ENCODE measurements around the gene FARS2.
"Not testable (repeated sequence)": the region's sequence is repeated elsewhere in the genome, so short reads cannot be mapped to it uniquely, and the experiment has no call there.

The FARS2 gene

GRCh38 chr6:5684320-5685053 lies 423.2 kb downstream of the FARS2 start:
- H3K4me3 ChIP-seq (ENCODE audit: low read depth, low read length), result no peak overlapping the region
- DNase-seq (ENCODE audit: low read depth), result peak; percentile 74

- no peak for DNase-seq (ENCODE audit: low read depth)
- no peak overlapping the region for H3K4me3 ChIP-seq (ENCODE audit: low read depth, low read length)
These were observed 432.2 kb downstream of the FARS2 start for GRCh38 chr6:5693225-5694145.

GRCh38 chr6:5695260-5696245 lies 434.2 kb downstream of the FARS2 start:
- H3K4me3 ChIP-seq (ENCODE audit: low read depth, low read length), result no peak overlapping the region
- DNase-seq (ENCODE audit: low read depth), result peak; percentile 64

GRCh38 chr6:5697508-5697907 lies 436.2 kb downstream of the FARS2 start:
- DNase-seq (ENCODE audit: low read depth), result no peak
- H3K4me3 ChIP-seq (ENCODE audit: low read depth, low read length), result no peak overlapping the region

- DNase-seq (ENCODE audit: low read depth), result no peak
- no peak overlapping the region for H3K4me3 ChIP-seq (ENCODE audit: low read depth, low read length)
These were observed 437.0 kb downstream of the FARS2 start for GRCh38 chr6:5698318-5698717.

GRCh38 chr6:5699064-5699463 lies 437.8 kb downstream of the FARS2 start:
- not testable (repeated sequence) for DNase-seq (ENCODE audit: low read depth); H3K4me3 ChIP-seq (ENCODE audit: low read depth, low read length)

GRCh38 chr6:5701174-5701573 lies 439.9 kb downstream of the FARS2 start:
- DNase-seq (ENCODE audit: low read depth), result peak; percentile 10
- no peak overlapping the region for H3K4me3 ChIP-seq (ENCODE audit: low read depth, low read length)

GRCh38 chr6:5704708-5705107 lies 443.4 kb downstream of the FARS2 start:
- H3K4me3 ChIP-seq (ENCODE audit: low read depth, low read length), result no peak overlapping the region
- DNase-seq (ENCODE audit: low read depth), result no peak

GRCh38 chr6:5705252-5705651 lies 443.9 kb downstream of the FARS2 start:
- no peak for DNase-seq (ENCODE audit: low read depth)
- no peak overlapping the region for H3K4me3 ChIP-seq (ENCODE audit: low read depth, low read length)

- no peak for DNase-seq (ENCODE audit: low read depth)
- no peak overlapping the region for H3K4me3 ChIP-seq (ENCODE audit: low read depth, low read length)
These were observed 445.1 kb downstream of the FARS2 start for GRCh38 chr6:5706124-5707033.

- no peak for DNase-seq (ENCODE audit: low read depth)
- H3K4me3 ChIP-seq (ENCODE audit: low read depth, low read length), result no peak overlapping the region
These were observed 446.1 kb downstream of the FARS2 start for GRCh38 chr6:5707281-5708045.

- DNase-seq (ENCODE audit: low read depth), result no peak
- no peak overlapping the region for H3K4me3 ChIP-seq (ENCODE audit: low read depth, low read length)
These were observed 449.2 kb downstream of the FARS2 start for GRCh38 chr6:5710516-5710915.

- no peak for DNase-seq (ENCODE audit: low read depth)
- H3K4me3 ChIP-seq (ENCODE audit: low read depth, low read length), result no peak overlapping the region
These were observed 449.6 kb downstream of the FARS2 start for GRCh38 chr6:5710936-5711335.

- H3K4me3 ChIP-seq (ENCODE audit: low read depth, low read length), result no peak overlapping the region
- DNase-seq (ENCODE audit: low read depth), result no peak
These were observed 451.3 kb downstream of the FARS2 start for GRCh38 chr6:5712349-5713215.

- DNase-seq (ENCODE audit: low read depth), result no peak
- H3K4me3 ChIP-seq (ENCODE audit: low read depth, low read length), result no peak overlapping the region
These were observed 452.2 kb downstream of the FARS2 start for GRCh38 chr6:5713519-5713918.

- no peak overlapping the region for H3K4me3 ChIP-seq (ENCODE audit: low read depth, low read length)
- DNase-seq (ENCODE audit: low read depth), result no peak
These were observed 457.1 kb downstream of the FARS2 start for GRCh38 chr6:5718231-5718947.

Data from skeletal muscle cell (primary cell).